SK-N-SH (cell line): Measurements from ENCODE around the gene QRICH2. TPM values are rescaled to one million over a fixed set of nuclear protein-coding genes. Genes with fewer than 3 reads are reported as not detected.
A peak's percentile ranks its signal among the peaks of the same experiment; 100 is the strongest.

Experiments used
- CTCF ChIA-PET: fragments of 300-600, 350-600 bp; formaldehyde crosslinking; extraction: SDS; loops from one replicate; lab custom pipeline; 2021; lab: Yijun Ruan, JAX
- POLR2A ChIA-PET: fragments of 350-600 bp; sonication (Branson Sonifier 250); formaldehyde crosslinking; extraction: SDS; loops from one replicate; lab custom pipeline; 2020; ENCODE audit warnings: antibody characterized with exemption, inconsistent platforms; lab: Yijun Ruan, JAX
- DNase-seq: peaks from one replicate; pipeline ENCODE4 v3.0.0; 2012
- H2AFZ ChIP-seq: fragments of 200-600 bp; sonication (generic); 2 replicates; pipeline ENCODE4 v1.8.1; 2016; ENCODE audit warnings: antibody characterized with exemption, mild to moderate bottlenecking, low read depth
- H3F3A ChIP-seq: fragments of 200-600 bp; sonication (generic); replicated peaks from 2 replicates; pipeline ENCODE3; 2016; ENCODE audit warnings: antibody characterized with exemption, mild to moderate bottlenecking; ENCODE audit not compliant: insufficient read depth
- H3K27ac ChIP-seq, 2 experiments: fragments of 200-500 bp in 1 of 2; fragments of 200-600 bp in 1 of 2; sonication (Bioruptor generic) in 1 of 2; sonication (generic), shearing (Covaris generic) in 1 of 2; 2 replicates each; pipeline versions ENCODE4 v1.5.1 to v1.6.1; 2014 to 2016; ENCODE audit warnings: low read depth in 2 of 2, inconsistent platforms in 1 of 2, low read length in 1 of 2, mild to moderate bottlenecking in 1 of 2, mixed read lengths in 1 of 2
- H3K27me3 ChIP-seq: fragments of 200-600 bp; sonication (generic), shearing (Covaris generic); 2 replicates; pipeline ENCODE4 v1.6.1; 2016; ENCODE audit warnings: mixed run types; ENCODE audit not compliant: insufficient read depth
- H3K36me3 ChIP-seq, 2 experiments: fragments of 200-500 bp in 1 of 2; fragments of 200-600 bp in 1 of 2; sonication (Bioruptor generic) in 1 of 2; sonication (generic) in 1 of 2; replicated peaks in 1 of 2; 2 replicates each; pipeline versions ENCODE3 to v1.5.1; 2014 to 2016; ENCODE audit warnings: low read length in 1 of 2, mild to moderate bottlenecking in 1 of 2; ENCODE audit not compliant: insufficient read depth in 2 of 2, control insufficient read depth in 1 of 2
- H3K4me1 ChIP-seq, 2 experiments: fragments of 200-500 bp in 1 of 2; fragments of 200-600 bp in 1 of 2; sonication (Bioruptor generic) in 1 of 2; sonication (generic), shearing (Covaris generic) in 1 of 2; 2 replicates each; pipeline versions ENCODE4 v1.5.1 to v1.6.1; 2014 to 2016; ENCODE audit warnings: low read depth in 1 of 2, low read length in 1 of 2, mixed run types in 1 of 2; ENCODE audit not compliant: insufficient read depth in 2 of 2, control insufficient read depth in 1 of 2
- H3K4me2 ChIP-seq: fragments of 200-600 bp; sonication (generic), shearing (Covaris generic); 2 replicates; pipeline ENCODE4 v1.6.1; 2017; ENCODE audit warnings: mixed run types
- H3K4me3 ChIP-seq, 2 experiments: fragments of 200-500 bp in 1 of 2; fragments of 200-600 bp in 1 of 2; sonication (Bioruptor generic) in 1 of 2; sonication (generic), shearing (Covaris generic) in 1 of 2; 2 replicates each; pipeline versions ENCODE4 v1.5.1 to v1.8.1; 2014 to 2016; ENCODE audit warnings: low read depth in 2 of 2, inconsistent platforms in 1 of 2, low read length in 1 of 2, mild to moderate bottlenecking in 1 of 2, mixed read lengths in 1 of 2, moderate library complexity in 1 of 2
- H3K79me2 ChIP-seq: fragments of 200-600 bp; sonication (generic); 2 replicates; pipeline ENCODE4 v1.8.1; 2017; ENCODE audit warnings: mild to moderate bottlenecking; ENCODE audit not compliant: insufficient read depth
- H3K9ac ChIP-seq: fragments of 200-600 bp; sonication (generic); 2 replicates; pipeline ENCODE4 v1.6.1; 2017; ENCODE audit warnings: mixed run types
- H3K9me2 ChIP-seq: fragments of 200-600 bp; sonication (generic); 2 replicates; pipeline ENCODE4 v1.6.1; 2017; ENCODE audit warnings: mixed run types
- H3K9me3 ChIP-seq: fragments of 200-600 bp; sonication (generic); 2 replicates; pipeline ENCODE4 v1.6.1; 2017; ENCODE audit warnings: mixed run types, mild to moderate bottlenecking, moderate library complexity
- H4K20me1 ChIP-seq: fragments of 200-600 bp; sonication (generic); 2 replicates; pipeline ENCODE4 v1.6.1; 2017; ENCODE audit warnings: mild to moderate bottlenecking, mixed run types; ENCODE audit not compliant: insufficient read depth
- ELF1 ChIP-seq: IDR thresholded peaks from 2 replicates; pipeline ENCODE4 v1.4.0; 2012
- EP300 ChIP-seq, 2 experiments: IDR thresholded peaks; 2 replicates each; pipeline versions ENCODE4 v1.4.0 to v1.6.1; 2012; ENCODE audit warnings: borderline replicate concordance in 1 of 2, low read depth in 1 of 2, low read length in 1 of 2
- EZH2phosphoT487 ChIP-seq: fragments of 200-600 bp; sonication (generic); IDR thresholded peaks from 2 replicates; pipeline ENCODE4 v1.6.1; 2017; ENCODE audit warnings: low read depth, mixed run types, mild to moderate bottlenecking, antibody characterized with exemption, moderate library complexity, borderline replicate concordance
- FOSL2 ChIP-seq: IDR thresholded peaks from 2 replicates; pipeline ENCODE4 v1.4.0; 2012; ENCODE audit warnings: low read depth, mild to moderate bottlenecking, moderate library complexity, borderline replicate concordance
- FOXJ3 ChIP-seq: sonication (generic); formaldehyde crosslinking; IDR thresholded peaks from 2 replicates; pipeline ENCODE4 v1.5.1; 2020; ENCODE audit warnings: mild to moderate bottlenecking, missing genetic modification reagents
- MXI1 ChIP-seq: IDR thresholded peaks from 2 replicates; pipeline ENCODE4 v1.6.1; 2012; ENCODE audit warnings: mild to moderate bottlenecking, low read depth, low read length, improper control_type of control experiment
- POLR2AphosphoS5 ChIP-seq: IDR thresholded peaks from 2 replicates; pipeline ENCODE4 v1.6.1; 2012; ENCODE audit warnings: low read depth, low read length
- RAD21 ChIP-seq: IDR thresholded peaks from 2 replicates; pipeline ENCODE4 v1.6.1; 2012; ENCODE audit warnings: mild to moderate bottlenecking, low read length
- RFX5 ChIP-seq: IDR thresholded peaks from 2 replicates; pipeline ENCODE4 v1.6.1; 2012; ENCODE audit warnings: mild to moderate bottlenecking, improper control_type of control experiment, low read length
- RXRA ChIP-seq: IDR thresholded peaks from 2 replicates; pipeline ENCODE4 v1.4.0; 2012; ENCODE audit warnings: low read depth, mild to moderate bottlenecking, borderline replicate concordance
- SIN3A ChIP-seq: IDR thresholded peaks from 2 replicates; pipeline ENCODE4 v1.6.1; 2012; ENCODE audit warnings: low read depth, mild to moderate bottlenecking, low read length, moderate library complexity, borderline replicate concordance
- SMC3 ChIP-seq: IDR thresholded peaks from 2 replicates; pipeline ENCODE4 v1.6.1; 2012; ENCODE audit warnings: low read depth, low read length, improper control_type of control experiment
- TAF1 ChIP-seq: IDR thresholded peaks from 2 replicates; pipeline ENCODE4 v1.6.1; 2012; ENCODE audit warnings: low read depth, mild to moderate bottlenecking, low read length, moderate library complexity, borderline replicate concordance
- TEAD4 ChIP-seq: IDR thresholded peaks from 2 replicates; pipeline ENCODE4 v1.4.0; 2012; ENCODE audit warnings: mild to moderate bottlenecking, borderline replicate concordance; ENCODE audit not compliant: insufficient read depth
- YY1 ChIP-seq: IDR thresholded peaks from 2 replicates; pipeline ENCODE4 v1.4.0; 2012; ENCODE audit warnings: low read depth, mild to moderate bottlenecking
- WGBS: methylation state at CpG from one replicate; pipeline ENCODE4 v1.1.6; 2017; ENCODE audit warnings: low lambda C conversion rate; 5-methylcytosine and 5-hydroxymethylcytosine counted together
- polyA plus RNA-seq, 3 experiments: library from polyadenylated mRNA; depleted of rRNA; stranded (reverse); fragments of >200 nt; gene quantifications; 2 replicates each; pipeline ENCODE4 v1.2.3, GENCODE V29; 2012
- TF ChIP-seq, protein P1 (sequence below): fragments of 150-350 bp; IDR thresholded peaks from 2 replicates; pipeline ENCODE4 v1.6.1; 2016; ENCODE audit warnings: mild to moderate bottlenecking, low read depth, low read length
- TF ChIP-seq, protein P2 (sequence below): IDR thresholded peaks from 2 replicates; pipeline ENCODE4 v1.4.0; 2012; ENCODE audit warnings: low read depth
- TF ChIP-seq, protein P3 (sequence below): IDR thresholded peaks from 2 replicates; pipeline ENCODE4 v1.6.1; 2012; ENCODE audit warnings: mild to moderate bottlenecking, low read depth, low read length, moderate library complexity

Gene QRICH2
- polyA plus RNA-seq, 1 of the 3 experiments (the other 2 are of a cell fraction) = 6.2 TPM

DNA sequence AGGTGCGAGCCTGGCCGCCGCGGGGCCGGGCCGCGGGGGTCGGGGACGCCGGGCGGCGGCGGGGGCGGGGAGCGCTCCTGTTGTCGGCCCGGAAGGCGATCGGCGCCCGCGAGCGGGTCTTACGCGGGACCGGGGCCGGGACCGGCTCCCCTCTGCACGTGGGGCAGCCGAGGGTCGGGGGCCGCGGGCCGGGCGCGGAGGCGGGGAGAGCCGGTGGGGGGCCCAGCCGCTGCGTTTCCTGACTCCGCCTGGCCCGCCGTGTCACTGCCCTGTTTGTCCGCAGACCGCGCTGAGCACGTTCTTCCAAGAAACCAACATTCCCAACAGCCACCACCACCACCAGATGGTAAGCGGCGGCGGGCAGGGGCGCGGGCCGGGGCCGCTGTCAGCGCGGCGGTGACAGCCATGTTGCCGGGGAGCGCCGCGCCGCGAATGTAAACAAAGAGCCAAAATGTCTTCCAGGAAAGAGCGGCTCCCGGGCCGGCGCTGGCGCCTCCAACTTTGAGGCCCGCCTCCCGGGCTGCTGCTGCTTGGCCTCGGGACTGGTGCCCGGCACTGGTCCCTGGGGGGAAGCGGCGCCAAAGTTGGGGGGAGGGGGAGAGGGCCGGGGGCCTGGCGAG lies 42.3 kb downstream of the QRICH2 start:
- peaks cover 19 to 22% of the 10 kb centered on the region in 2 experiments; a peak in 3 of 4 replicates for H3K4me1 ChIP-seq
- POLR2A ChIA-PET = no interaction called here
- CTCF ChIA-PET = interaction anchor here (0.7 to 8.1 kb wide), 15 partner anchors 10 to 410 kb away, joined by 3 to 130 read pairs (median 5); partner anchors contain the start of genes SPHK1 and WBP2

More for the DNA sequence above, 42.3 kb downstream of the QRICH2 start:
- Histone ChIP-seq H3K9ac (peak overlapping the region; percentile 85), H3K4me2 (peak overlapping the region; percentile 90), H3K27ac (peak overlapping the region; percentile 41 to 63), H4K20me1 (peaks cover 9% of the 10 kb centered on the region; the same call in 1 of the 2 replicates), H2AFZ (no peak overlapping the region), H3K9me3 (no peaks in the 10 kb centered on the region), H3K4me3 (peak overlapping the region; percentile 75 to 87), H3K36me3 (peaks cover 8 to 15% of the 10 kb centered on the region in 2 experiments), H3F3A (peaks cover 23% of the 10 kb centered on the region), H3K79me2 (peaks cover 45% of the 10 kb centered on the region), H3K27me3 (no peaks in the 10 kb centered on the region), H3K9me2 (no peaks in the 10 kb centered on the region)
- peak; percentile 84 for DNase-seq
- TF ChIP-seq EZH2phosphoT487 = no peak
- peak; percentile 99 for TF ChIP-seq SIN3A
- TF ChIP-seq RAD21 = no peak
- no peak for TF ChIP-seq EP300 (IDR thresholded peaks at IDR 0.05; ENCODE audit: borderline replicate concordance in 1 of 2, low read depth in 1 of 2, low read length in 1 of 2)
- 0 out of 2 replicates have a peak, but pooled peaks have one; percentile 47 for TF ChIP-seq TEAD4
- TF ChIP-seq RFX5 = 0 out of 2 replicates have a peak, but pooled peaks have one; percentile 33
- TF ChIP-seq, protein P1, sequence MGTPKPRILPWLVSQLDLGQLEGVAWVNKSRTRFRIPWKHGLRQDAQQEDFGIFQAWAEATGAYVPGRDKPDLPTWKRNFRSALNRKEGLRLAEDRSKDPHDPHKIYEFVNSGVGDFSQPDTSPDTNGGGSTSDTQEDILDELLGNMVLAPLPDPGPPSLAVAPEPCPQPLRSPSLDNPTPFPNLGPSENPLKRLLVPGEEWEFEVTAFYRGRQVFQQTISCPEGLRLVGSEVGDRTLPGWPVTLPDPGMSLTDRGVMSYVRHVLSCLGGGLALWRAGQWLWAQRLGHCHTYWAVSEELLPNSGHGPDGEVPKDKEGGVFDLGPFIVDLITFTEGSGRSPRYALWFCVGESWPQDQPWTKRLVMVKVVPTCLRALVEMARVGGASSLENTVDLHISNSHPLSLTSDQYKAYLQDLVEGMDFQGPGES = no peak
- TF ChIP-seq, protein P2, sequence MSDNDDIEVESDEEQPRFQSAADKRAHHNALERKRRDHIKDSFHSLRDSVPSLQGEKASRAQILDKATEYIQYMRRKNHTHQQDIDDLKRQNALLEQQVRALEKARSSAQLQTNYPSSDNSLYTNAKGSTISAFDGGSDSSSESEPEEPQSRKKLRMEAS = peak; percentile 92
- TF ChIP-seq, protein P3, sequence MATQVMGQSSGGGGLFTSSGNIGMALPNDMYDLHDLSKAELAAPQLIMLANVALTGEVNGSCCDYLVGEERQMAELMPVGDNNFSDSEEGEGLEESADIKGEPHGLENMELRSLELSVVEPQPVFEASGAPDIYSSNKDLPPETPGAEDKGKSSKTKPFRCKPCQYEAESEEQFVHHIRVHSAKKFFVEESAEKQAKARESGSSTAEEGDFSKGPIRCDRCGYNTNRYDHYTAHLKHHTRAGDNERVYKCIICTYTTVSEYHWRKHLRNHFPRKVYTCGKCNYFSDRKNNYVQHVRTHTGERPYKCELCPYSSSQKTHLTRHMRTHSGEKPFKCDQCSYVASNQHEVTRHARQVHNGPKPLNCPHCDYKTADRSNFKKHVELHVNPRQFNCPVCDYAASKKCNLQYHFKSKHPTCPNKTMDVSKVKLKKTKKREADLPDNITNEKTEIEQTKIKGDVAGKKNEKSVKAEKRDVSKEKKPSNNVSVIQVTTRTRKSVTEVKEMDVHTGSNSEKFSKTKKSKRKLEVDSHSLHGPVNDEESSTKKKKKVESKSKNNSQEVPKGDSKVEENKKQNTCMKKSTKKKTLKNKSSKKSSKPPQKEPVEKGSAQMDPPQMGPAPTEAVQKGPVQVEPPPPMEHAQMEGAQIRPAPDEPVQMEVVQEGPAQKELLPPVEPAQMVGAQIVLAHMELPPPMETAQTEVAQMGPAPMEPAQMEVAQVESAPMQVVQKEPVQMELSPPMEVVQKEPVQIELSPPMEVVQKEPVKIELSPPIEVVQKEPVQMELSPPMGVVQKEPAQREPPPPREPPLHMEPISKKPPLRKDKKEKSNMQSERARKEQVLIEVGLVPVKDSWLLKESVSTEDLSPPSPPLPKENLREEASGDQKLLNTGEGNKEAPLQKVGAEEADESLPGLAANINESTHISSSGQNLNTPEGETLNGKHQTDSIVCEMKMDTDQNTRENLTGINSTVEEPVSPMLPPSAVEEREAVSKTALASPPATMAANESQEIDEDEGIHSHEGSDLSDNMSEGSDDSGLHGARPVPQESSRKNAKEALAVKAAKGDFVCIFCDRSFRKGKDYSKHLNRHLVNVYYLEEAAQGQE = no peak
- no peak for TF ChIP-seq POLR2AphosphoS5
- no peak for TF ChIP-seq FOXJ3 (CRISPR knock-in tag)
- peak; percentile 49; the same call in 1 of the 2 replicates for TF ChIP-seq TAF1
- TF ChIP-seq YY1 = peak; percentile 91
- no peak for TF ChIP-seq RXRA
- TF ChIP-seq ELF1 = no peak
- TF ChIP-seq MXI1 = peak; percentile 99
- TF ChIP-seq SMC3 = no peak
- no peak for TF ChIP-seq FOSL2
- WGBS = under 1% methylated on average over 27 of the region's 76 CpGs
